NOMO-1 treated with dmso at 0.1 percent for 144 hours (cell line): ENCODE data around the gene C16orf86.
A peak's percentile ranks its signal among the peaks of the same experiment; 100 is the strongest.

ENCODE experiments used
- DNase-seq: peaks from one replicate; lab custom pipeline; 2025; ENCODE audit not compliant: unreplicated experiment; lab: John Stamatoyannopoulos, UW

C16orf86 gene

GRCh38 chr16:67666559-67667452, at the start of gene C16orf86, which contains the start of gene ENKD1:
C16orf86 (plus strand) TSS chr16:67666814; CDS start chr16:67666971, 157 bp downstream.
ENKD1 (minus strand) TSS chr16:67666750; CDS start chr16:67666442, 308 bp downstream.
- DNase-seq: peak; percentile 74

GRCh38 chr16:67628216-67628615, 38.4 kb upstream of the C16orf86 start:
- no peak for DNase-seq

GRCh38 chr16:67632415-67633172, 34.0 kb upstream of the C16orf86 start:
- DNase-seq: no peak

DNA sequence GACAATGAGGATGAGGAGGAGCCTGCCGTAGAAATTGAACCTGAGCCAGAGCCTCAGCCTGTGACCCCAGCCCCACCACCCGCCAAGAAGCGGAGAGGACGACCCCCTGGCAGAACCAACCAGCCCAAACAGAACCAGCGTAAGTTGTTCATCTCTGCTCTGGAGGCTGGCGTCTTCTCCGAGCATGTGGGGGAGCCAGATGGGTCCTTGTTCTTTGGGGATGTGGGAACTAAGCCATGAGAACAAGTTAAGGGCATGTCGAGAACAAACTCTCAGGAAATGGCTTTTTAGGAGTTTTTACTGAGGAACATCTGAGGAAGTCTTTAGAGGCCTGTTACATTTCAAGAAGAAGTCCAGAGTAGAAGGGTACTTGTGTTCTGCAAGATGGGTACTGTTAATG, 29.9 kb upstream of the C16orf86 start:
- DNase-seq: no peak

GRCh38 chr16:67637625-67638024, 29.0 kb upstream of the C16orf86 start:
- no peak for DNase-seq

- no peak for DNase-seq
Observed at GRCh38 chr16:67641779-67642708, 24.6 kb upstream of the C16orf86 start.

GRCh38 chr16:67644038-67644437, 22.6 kb upstream of the C16orf86 start:
- no peak for DNase-seq

GRCh38 chr16:67645397-67646121, 21.1 kb upstream of the C16orf86 start:
- no peak for DNase-seq

DNA sequence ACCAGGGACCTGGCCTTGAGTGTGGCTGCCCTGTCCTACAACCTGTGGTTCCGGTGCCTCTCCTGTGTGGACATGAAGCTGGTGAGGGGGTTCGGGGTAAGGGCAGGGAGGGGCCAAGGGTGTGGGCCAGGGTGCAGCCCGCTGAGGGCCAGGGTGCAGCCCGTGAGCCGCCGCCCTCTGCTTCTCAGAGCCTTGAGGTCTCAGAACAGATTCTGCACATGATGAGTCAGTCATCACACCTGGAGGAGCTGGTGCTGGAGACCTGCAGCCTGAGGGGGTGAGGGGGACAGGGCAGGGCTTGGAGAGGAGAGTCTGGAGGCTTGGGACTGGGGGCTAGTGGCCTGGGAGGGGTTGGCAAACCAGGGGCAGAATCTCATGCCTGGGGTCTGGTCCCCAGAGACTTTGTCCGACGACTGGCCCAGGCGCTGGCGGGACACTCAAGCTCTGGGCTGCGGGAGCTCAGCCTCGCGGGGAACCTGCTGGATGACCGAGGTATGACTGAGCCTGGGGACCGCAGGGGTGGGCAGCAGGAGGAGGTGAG, 19.4 kb upstream of the C16orf86 start:
- DNase-seq: no peak

DNA sequence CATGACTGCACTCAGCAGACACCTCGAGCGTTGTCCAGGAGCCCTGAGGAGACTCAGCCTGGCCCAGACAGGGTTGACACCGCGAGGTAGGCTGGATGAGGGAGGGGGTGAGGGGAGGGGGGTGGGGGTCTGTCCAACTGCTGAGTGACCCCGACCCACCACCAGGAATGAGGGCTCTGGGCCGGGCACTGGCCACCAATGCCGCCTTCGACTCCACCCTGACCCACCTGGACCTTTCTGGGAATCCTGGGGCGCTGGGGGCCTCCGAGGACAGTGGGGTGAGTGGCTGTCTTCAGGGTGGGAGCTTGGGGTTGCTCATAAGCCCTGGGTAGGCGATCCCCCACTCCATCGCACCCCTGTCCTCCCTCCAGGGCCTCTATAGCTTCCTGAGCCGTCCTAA, 18.9 kb upstream of the C16orf86 start:
- DNase-seq: no peak

- no peak for DNase-seq
Observed at GRCh38 chr16:67648088-67648763, 18.4 kb upstream of the C16orf86 start.

DNA sequence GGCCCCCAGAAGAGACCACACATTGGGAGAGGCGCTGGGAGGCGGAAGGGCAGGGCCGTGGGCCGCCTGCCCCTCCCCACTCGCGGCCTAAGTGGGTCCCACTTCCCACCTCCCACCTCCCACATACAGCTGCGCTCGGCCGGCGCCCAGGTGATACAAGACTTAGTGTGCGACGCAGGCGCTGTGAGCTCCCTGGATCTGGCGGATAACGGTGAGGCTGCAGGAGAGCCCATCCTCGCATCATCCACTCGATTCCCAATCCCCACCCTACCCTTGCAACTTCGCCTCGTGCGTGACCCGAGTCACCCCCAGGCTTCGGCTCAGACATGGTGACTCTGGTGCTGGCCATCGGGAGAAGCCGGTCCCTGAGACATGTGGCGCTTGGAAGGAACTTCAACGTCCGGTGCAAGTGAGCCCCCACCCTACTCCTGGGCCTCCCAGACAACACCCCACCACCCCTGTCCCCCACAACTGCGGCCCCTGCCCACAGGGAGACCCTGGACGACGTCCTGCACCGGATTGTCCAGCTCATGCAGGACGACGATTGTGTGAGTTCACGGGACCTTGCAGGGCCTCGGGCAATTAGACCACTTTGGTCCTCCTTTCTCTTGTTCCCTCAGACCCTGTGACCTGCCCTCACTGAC, 17.7 kb upstream of the C16orf86 start:
- DNase-seq: no peak

GRCh38 chr16:67649494-67649931, 17.1 kb upstream of the C16orf86 start:
- no peak for DNase-seq

GRCh38 chr16:67650023-67650422, 16.6 kb upstream of the C16orf86 start:
- DNase-seq: no peak

GRCh38 chr16:67651039-67651438, 15.6 kb upstream of the C16orf86 start:
- DNase-seq: no peak

DNA sequence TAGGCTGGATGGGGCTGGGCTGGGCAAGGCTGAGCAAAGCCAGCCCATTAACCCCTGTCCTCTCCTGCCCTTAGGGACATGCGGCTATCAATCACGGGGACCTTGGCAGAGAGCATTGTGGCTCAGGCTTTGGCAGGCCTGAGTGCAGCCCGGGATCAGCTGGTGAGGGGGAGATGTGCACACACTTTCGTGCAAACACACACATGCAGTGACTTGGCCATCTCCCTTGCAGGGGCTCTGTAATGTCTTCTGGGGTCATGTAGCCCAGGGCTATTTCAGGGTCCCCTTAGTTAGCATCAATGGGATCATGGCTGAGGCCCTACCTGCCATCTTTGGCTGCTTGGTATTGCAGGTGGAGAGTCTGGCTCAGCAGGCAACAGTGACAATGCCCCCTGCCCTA, 14.8 kb upstream of the C16orf86 start:
- no peak for DNase-seq

GRCh38 chr16:67652578-67653127, 14.0 kb upstream of the C16orf86 start:
- no peak for DNase-seq

- DNase-seq: no peak
Observed at GRCh38 chr16:67653128-67653788, 13.4 kb upstream of the C16orf86 start.
